ENCODE results near the gene F11. TPM values are rescaled to one million over a fixed set of nuclear protein-coding genes. Genes with fewer than 3 reads are reported as not detected.

The F11 gene
- total and polyA plus RNA-seq, 2 donors from 2014 or later: 1.5 to 15.7 TPM

DNA sequence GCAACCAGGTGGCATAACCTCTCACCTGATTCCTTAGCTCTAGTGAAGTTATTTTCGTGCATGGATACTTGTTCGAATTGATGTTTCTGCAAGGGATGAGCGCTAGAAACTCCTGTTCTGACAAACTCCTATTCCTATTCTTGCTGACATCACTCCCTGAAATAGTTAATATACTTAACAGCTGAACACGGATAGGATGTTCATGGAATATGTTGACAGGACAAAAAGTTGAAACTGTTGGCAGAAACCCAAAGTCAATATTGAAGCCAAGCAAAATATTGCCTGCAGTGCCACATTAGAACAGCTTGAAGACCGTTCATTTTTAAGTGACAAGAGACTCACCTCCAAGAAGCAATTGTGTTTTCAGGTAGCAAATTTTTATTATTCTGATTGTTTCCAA lies 38.8 kb upstream of the F11 start, which contains the start of gene KLKB1:
TSS of gene KLKB1 (plus strand) at position 287 of the 400 bp plus-strand sequence. CDS start 689 bp downstream, outside the sequence.
- Histone ChIP-seq H3K9me3 (ENCODE audit: control insufficient read depth in 2 of 3, insufficient read depth in 1 of 3, low read length in 3 of 3) (peaks cover 0 to 4% (median 4%) of the 10 kb centered on the region in 3 donors), H3K27ac (ENCODE audit: low read depth in 2 of 2, low read length in 2 of 2) (no peak within 1 kb of the TSS), H3K36me3 (ENCODE audit: control insufficient read depth in 2 of 3, insufficient read depth in 3 of 3, low read length in 3 of 3) (peaks cover 0 to 2% (median 0%) of the 10 kb centered on the region in 3 donors), H3K9ac (ENCODE audit: low read length in 3 of 3) (no peak within 1 kb of the TSS), H3K4me3 (ENCODE audit: low read length in 3 of 3) (peak within 1 kb of the TSS in 2 of 3 donors; percentile 24 to 47), H3K4me1 (ENCODE audit: control insufficient read depth in 2 of 3, insufficient read depth in 2 of 3, low read depth in 1 of 3, low read length in 3 of 3) (peaks cover 5 to 8% (median 5%) of the 10 kb centered on the region in 3 donors), H3K27me3 (ENCODE audit: control insufficient read depth, insufficient read depth, low read length) (no peaks in the 10 kb centered on the region)
- intact Hi-C loops (cut with DNase I): no loop called here
- peak in 2 of 5 donors; percentile 22 to 64 for DNase-seq
- TF ChIP-seq, protein P1, sequence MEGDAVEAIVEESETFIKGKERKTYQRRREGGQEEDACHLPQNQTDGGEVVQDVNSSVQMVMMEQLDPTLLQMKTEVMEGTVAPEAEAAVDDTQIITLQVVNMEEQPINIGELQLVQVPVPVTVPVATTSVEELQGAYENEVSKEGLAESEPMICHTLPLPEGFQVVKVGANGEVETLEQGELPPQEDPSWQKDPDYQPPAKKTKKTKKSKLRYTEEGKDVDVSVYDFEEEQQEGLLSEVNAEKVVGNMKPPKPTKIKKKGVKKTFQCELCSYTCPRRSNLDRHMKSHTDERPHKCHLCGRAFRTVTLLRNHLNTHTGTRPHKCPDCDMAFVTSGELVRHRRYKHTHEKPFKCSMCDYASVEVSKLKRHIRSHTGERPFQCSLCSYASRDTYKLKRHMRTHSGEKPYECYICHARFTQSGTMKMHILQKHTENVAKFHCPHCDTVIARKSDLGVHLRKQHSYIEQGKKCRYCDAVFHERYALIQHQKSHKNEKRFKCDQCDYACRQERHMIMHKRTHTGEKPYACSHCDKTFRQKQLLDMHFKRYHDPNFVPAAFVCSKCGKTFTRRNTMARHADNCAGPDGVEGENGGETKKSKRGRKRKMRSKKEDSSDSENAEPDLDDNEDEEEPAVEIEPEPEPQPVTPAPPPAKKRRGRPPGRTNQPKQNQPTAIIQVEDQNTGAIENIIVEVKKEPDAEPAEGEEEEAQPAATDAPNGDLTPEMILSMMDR (IDR thresholded peaks at IDR 0.05; ENCODE audit: borderline replicate concordance, extremely low read depth, insufficient read depth): no peak
- no peak for FAIRE-seq

- TF ChIP-seq, protein P1 (IDR thresholded peaks at IDR 0.05; ENCODE audit: borderline replicate concordance, extremely low read depth, insufficient read depth): no peak
- Histone ChIP-seq H3K27me3 (ENCODE audit: control insufficient read depth, insufficient read depth, low read length) (no peaks in the 10 kb centered on the region), H3K36me3 (ENCODE audit: control insufficient read depth in 2 of 3, insufficient read depth in 3 of 3, low read length in 3 of 3) (peaks cover 0 to 7% (median 0%) of the 10 kb centered on the region in 3 donors), H3K9me3 (ENCODE audit: control insufficient read depth in 2 of 3, insufficient read depth in 1 of 3, low read length in 3 of 3) (peaks cover 0 to 4% (median 4%) of the 10 kb centered on the region in 3 donors), H3K27ac (ENCODE audit: low read depth in 2 of 2, low read length in 2 of 2) (no peak overlapping the region), H3K9ac (ENCODE audit: low read length in 3 of 3) (no peak overlapping the region), H3K4me1 (ENCODE audit: control insufficient read depth in 2 of 3, insufficient read depth in 2 of 3, low read depth in 1 of 3, low read length in 3 of 3) (peaks cover 5 to 8% (median 5%) of the 10 kb centered on the region in 3 donors), H3K4me3 (ENCODE audit: low read length in 3 of 3) (peak overlapping the region in 2 of 3 donors; percentile 24 to 47)
- DNase-seq (peak in 1 of 5 donors; percentile 21), FAIRE-seq (peak; percentile 78)
- intact Hi-C loops (cut with DNase I): no loop called here
These were observed 38.1 kb upstream of the F11 start for GRCh38 chr4:186227744-186228513.

GRCh38 chr4:186228514-186228894 lies 37.5 kb upstream of the F11 start:
- peak overlapping the region in 2 of 3 donors; percentile 24 to 47 for H3K4me3 ChIP-seq (ENCODE audit: low read length in 3 of 3)
- H3K9me3 ChIP-seq (ENCODE audit: control insufficient read depth in 2 of 3, insufficient read depth in 1 of 3, low read length in 3 of 3): peaks cover 0 to 4% (median 4%) of the 10 kb centered on the region in 3 donors
- no peak overlapping the region for H3K9ac ChIP-seq (ENCODE audit: low read length in 3 of 3)
- no peak overlapping the region for H3K27ac ChIP-seq (ENCODE audit: low read depth in 2 of 2, low read length in 2 of 2)
- peak in 1 of 5 donors; percentile 50 for DNase-seq
- FAIRE-seq: peak; percentile 77
- intact Hi-C loops (cut with DNase I): no loop called here
- H3K27me3 ChIP-seq (ENCODE audit: control insufficient read depth, insufficient read depth, low read length): no peaks in the 10 kb centered on the region
- peaks cover 5 to 8% (median 5%) of the 10 kb centered on the region in 3 donors for H3K4me1 ChIP-seq (ENCODE audit: control insufficient read depth in 2 of 3, insufficient read depth in 2 of 3, low read depth in 1 of 3, low read length in 3 of 3)
- TF ChIP-seq, protein P1 (IDR thresholded peaks at IDR 0.05; ENCODE audit: borderline replicate concordance, extremely low read depth, insufficient read depth): no peak
- H3K36me3 ChIP-seq (ENCODE audit: control insufficient read depth in 2 of 3, insufficient read depth in 3 of 3, low read length in 3 of 3): peaks cover 0 to 7% (median 0%) of the 10 kb centered on the region in 3 donors

Measured in kidney (tissue), 14 donors.